PFSK-1 (cell line): ENCODE data around the gene ZNF664.

Source experiments
- POLR2AphosphoS5 ChIP-seq: IDR thresholded peaks from 2 replicates; pipeline ENCODE4 v1.6.1; 2012; ENCODE audit warnings: low read depth, mild to moderate bottlenecking, control low read depth, low read length, moderate library complexity
- SIN3A ChIP-seq: IDR thresholded peaks from 2 replicates; pipeline ENCODE4 v1.6.1; 2012; ENCODE audit warnings: mild to moderate bottlenecking, low read length, moderate library complexity, borderline replicate concordance; ENCODE audit not compliant: insufficient read depth
- TAF1 ChIP-seq: IDR thresholded peaks from 2 replicates; pipeline ENCODE4 v1.6.1; 2012; ENCODE audit warnings: low read length, control low read depth, borderline replicate concordance; ENCODE audit not compliant: insufficient read depth

DNA sequence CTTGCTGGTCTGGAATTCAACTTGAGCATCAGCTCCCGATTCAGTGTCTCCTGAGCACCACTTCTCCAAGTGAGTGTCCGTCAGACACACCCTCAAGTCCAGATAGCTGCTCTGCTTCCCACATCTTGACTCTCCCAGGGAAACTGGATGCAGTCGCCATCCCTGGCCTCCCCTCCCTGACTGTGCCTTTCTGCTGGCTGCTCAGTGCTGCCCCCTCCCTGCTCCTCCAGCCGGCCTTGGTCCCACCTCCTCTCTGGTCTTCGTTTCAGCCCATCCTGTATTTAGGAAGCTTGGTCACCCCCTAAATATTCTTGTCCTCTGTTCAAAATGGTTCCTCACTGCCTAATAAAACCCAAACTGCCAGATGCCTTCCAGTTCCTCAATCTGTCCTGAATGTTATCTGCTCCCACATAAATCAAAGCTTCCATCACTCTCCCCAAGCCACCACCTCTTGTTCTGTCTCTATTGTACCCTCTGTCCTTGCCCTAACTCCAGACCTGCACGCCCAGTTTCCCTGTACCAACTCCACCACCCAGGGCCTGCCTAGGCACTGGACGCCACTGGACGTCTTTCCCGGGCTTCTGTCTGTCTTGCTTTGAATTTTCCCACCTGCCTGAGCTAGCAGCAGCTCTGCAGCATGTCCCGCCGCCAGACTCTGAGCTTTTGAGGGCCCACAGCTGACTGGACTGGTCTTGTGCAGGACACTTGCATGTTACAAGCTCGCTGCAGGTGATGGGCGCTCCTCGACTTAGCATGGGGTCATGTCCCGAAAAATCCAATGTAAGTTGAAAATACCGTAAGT is 34.1 kb upstream of the ZNF664 start:
- TF ChIP-seq POLR2AphosphoS5 (no peak), TAF1 (no peak), SIN3A (no peak)
